SK-N-SH treated with all-trans-retinoic acid at 6 μM for 48 hours (cell line): ENCODE measurements around the gene RNF168.
"Not testable (repeated sequence)": the region's sequence is repeated elsewhere in the genome, so short reads cannot be mapped to it uniquely, and the experiment has no call there.

Experiments
- ATAC-seq: fragments of 200-7000 bp; cut with Tn5 transposase; 3 replicates; pipeline ENCODE4 v1.9.1; 2020; ENCODE audit warnings: mild to moderate bottlenecking, moderate library complexity
- ARNTL ChIP-seq: fragments of 450-650 bp; formaldehyde crosslinking; IDR thresholded peaks from 2 replicates; pipeline ENCODE4 v1.5.0; 2020; ENCODE audit warnings: low read depth, mild to moderate bottlenecking, moderate library complexity, borderline replicate concordance
- BACH2 ChIP-seq: fragments of 250-450 bp; sonication (Bioruptor Pico); IDR thresholded peaks from 2 replicates; pipeline ENCODE4 v1.9.0; 2021; ENCODE audit warnings: mild to moderate bottlenecking, borderline replicate concordance
- CSDC2 ChIP-seq: fragments of 250-450 bp; sonication (Bioruptor Pico); IDR thresholded peaks from 2 replicates; pipeline ENCODE4 v1.5.0; 2020; ENCODE audit warnings: mild to moderate bottlenecking, moderate library complexity
- ESRRG ChIP-seq: fragments of 250-450 bp; sonication (Bioruptor Pico); IDR thresholded peaks from 2 replicates; pipeline ENCODE4 v1.6.1; 2021; ENCODE audit warnings: mild to moderate bottlenecking
- GLIS3 ChIP-seq: fragments of 250-450 bp; sonication (Bioruptor Pico); IDR thresholded peaks from 2 replicates; pipeline ENCODE4 v1.5.0; 2020; ENCODE audit warnings: mild to moderate bottlenecking, moderate library complexity
- ISL1 ChIP-seq: fragments of 250-450 bp; sonication (Bioruptor Pico); IDR thresholded peaks from 2 replicates; pipeline ENCODE4 v2.1.2; 2022; ENCODE audit warnings: mild to moderate bottlenecking, moderate library complexity
- OSR1 ChIP-seq: fragments of 250-450 bp; sonication (Bioruptor Pico); IDR thresholded peaks from 2 replicates; pipeline ENCODE4 v1.8.0; 2022; ENCODE audit warnings: moderate library complexity, mild to moderate bottlenecking, inconsistent platforms
- PPARA ChIP-seq: fragments of 250-450 bp; sonication (Bioruptor Pico); IDR thresholded peaks from 2 replicates; pipeline ENCODE4 v1.5.0; 2020; ENCODE audit warnings: mild to moderate bottlenecking, borderline replicate concordance
- RARB ChIP-seq: fragments of 250-450 bp; sonication (Bioruptor Pico); IDR thresholded peaks from 2 replicates; pipeline ENCODE4 v1.8.0; 2021; ENCODE audit warnings: mild to moderate bottlenecking, moderate library complexity
- SNAI2 ChIP-seq: fragments of 250-450 bp; sonication (Bioruptor Pico); IDR thresholded peaks from 2 replicates; pipeline ENCODE4 v1.5.0; 2020; ENCODE audit warnings: mild to moderate bottlenecking, moderate library complexity
- TCF4 ChIP-seq: fragments of 250-450 bp; sonication (Bioruptor Pico); IDR thresholded peaks from 2 replicates; pipeline ENCODE4 v1.8.0; 2021; ENCODE audit warnings: mild to moderate bottlenecking, moderate library complexity, borderline replicate concordance
- ZC3H10 ChIP-seq: fragments of 250-450 bp; sonication (Bioruptor Pico); IDR thresholded peaks from 2 replicates; pipeline ENCODE4 v1.5.1; 2021; ENCODE audit warnings: mild to moderate bottlenecking, moderate library complexity
- ZFP3 ChIP-seq: fragments of 250-450 bp; sonication (Bioruptor Pico); IDR thresholded peaks from 2 replicates; pipeline ENCODE4 v1.5.0; 2020; ENCODE audit warnings: mild to moderate bottlenecking, moderate library complexity
- ZFP30 ChIP-seq: fragments of 450-650 bp; formaldehyde crosslinking; IDR thresholded peaks from 2 replicates; pipeline ENCODE4 v1.5.0; 2022; ENCODE audit warnings: mild to moderate bottlenecking, moderate library complexity
- ZNF70 ChIP-seq: fragments of 450-650 bp; formaldehyde crosslinking; IDR thresholded peaks from 2 replicates; pipeline ENCODE4 v1.5.0; 2020; ENCODE audit warnings: mild to moderate bottlenecking, moderate library complexity
- ZNF8 ChIP-seq: fragments of 450-650 bp; formaldehyde crosslinking; IDR thresholded peaks from 2 replicates; pipeline ENCODE4 v1.5.0; 2020; ENCODE audit warnings: mild to moderate bottlenecking, moderate library complexity
- TF ChIP-seq, protein P1 (sequence below): fragments of 250-450 bp; sonication (Bioruptor Pico); IDR thresholded peaks from 2 replicates; pipeline ENCODE4 v1.5.1; 2021; ENCODE audit warnings: mild to moderate bottlenecking, moderate library complexity
- TF ChIP-seq, protein P2 (sequence below): fragments of 250-450 bp; sonication (Bioruptor Pico); IDR thresholded peaks from 2 replicates; pipeline ENCODE4 v1.5.0; 2020; ENCODE audit warnings: mild to moderate bottlenecking, moderate library complexity
- TF ChIP-seq, protein P3 (sequence below): fragments of 250-450 bp; sonication (Bioruptor Pico); IDR thresholded peaks from 2 replicates; pipeline ENCODE4 v1.5.1; 2020; ENCODE audit warnings: low read depth, mild to moderate bottlenecking, moderate library complexity
- TF ChIP-seq, protein P4 (sequence below): fragments of 250-450 bp; sonication (Bioruptor Pico); IDR thresholded peaks from 2 replicates; pipeline ENCODE4 v1.8.0; 2020; ENCODE audit warnings: mild to moderate bottlenecking, moderate library complexity, borderline replicate concordance
- TF ChIP-seq, protein P5 (sequence below): fragments of 250-450 bp; sonication (Bioruptor Pico); IDR thresholded peaks from 2 replicates; pipeline ENCODE4 v1.8.0; 2021; ENCODE audit warnings: low read depth, mild to moderate bottlenecking, moderate library complexity, borderline replicate concordance

Gene RNF168

DNA sequence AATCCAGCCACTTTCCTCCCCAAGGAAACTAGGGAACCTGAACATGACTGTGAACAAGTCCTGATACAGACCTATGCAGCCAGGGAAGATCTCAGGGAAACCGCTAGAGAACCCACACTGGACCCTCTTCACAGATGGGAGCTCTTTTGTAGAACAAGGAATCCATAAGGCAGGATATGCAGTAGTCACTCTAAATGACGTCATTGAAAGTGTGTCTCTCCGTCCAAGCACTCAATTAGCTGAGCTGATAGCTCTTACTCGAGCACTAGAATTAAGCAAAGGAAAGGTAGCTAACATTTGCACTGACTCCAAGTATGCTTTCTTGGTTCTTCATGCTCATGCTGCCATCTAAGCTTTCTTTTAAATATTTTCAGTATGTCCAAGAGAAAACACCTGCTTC lies 21.6 kb upstream of the RNF168 start:
- TF ChIP-seq SNAI2 (CRISPR knock-in tag), result no peak
- TF ChIP-seq, protein P1, sequence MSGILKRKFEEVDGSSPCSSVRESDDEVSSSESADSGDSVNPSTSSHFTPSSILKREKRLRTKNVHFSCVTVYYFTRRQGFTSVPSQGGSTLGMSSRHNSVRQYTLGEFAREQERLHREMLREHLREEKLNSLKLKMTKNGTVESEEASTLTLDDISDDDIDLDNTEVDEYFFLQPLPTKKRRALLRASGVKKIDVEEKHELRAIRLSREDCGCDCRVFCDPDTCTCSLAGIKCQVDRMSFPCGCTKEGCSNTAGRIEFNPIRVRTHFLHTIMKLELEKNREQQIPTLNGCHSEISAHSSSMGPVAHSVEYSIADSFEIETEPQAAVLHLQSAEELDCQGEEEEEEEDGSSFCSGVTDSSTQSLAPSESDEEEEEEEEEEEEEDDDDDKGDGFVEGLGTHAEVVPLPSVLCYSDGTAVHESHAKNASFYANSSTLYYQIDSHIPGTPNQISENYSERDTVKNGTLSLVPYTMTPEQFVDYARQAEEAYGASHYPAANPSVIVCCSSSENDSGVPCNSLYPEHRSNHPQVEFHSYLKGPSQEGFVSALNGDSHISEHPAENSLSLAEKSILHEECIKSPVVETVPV (CRISPR knock-in tag), result no peak
- TF ChIP-seq ZFP30, result no peak
- no peak for TF ChIP-seq ESRRG (CRISPR knock-in tag)
- no peak for TF ChIP-seq ISL1
- no peak for TF ChIP-seq CSDC2 (CRISPR knock-in tag)
- no peak for TF ChIP-seq TCF4 (CRISPR knock-in tag)
- no peak for ATAC-seq

- TF ChIP-seq, protein P2, sequence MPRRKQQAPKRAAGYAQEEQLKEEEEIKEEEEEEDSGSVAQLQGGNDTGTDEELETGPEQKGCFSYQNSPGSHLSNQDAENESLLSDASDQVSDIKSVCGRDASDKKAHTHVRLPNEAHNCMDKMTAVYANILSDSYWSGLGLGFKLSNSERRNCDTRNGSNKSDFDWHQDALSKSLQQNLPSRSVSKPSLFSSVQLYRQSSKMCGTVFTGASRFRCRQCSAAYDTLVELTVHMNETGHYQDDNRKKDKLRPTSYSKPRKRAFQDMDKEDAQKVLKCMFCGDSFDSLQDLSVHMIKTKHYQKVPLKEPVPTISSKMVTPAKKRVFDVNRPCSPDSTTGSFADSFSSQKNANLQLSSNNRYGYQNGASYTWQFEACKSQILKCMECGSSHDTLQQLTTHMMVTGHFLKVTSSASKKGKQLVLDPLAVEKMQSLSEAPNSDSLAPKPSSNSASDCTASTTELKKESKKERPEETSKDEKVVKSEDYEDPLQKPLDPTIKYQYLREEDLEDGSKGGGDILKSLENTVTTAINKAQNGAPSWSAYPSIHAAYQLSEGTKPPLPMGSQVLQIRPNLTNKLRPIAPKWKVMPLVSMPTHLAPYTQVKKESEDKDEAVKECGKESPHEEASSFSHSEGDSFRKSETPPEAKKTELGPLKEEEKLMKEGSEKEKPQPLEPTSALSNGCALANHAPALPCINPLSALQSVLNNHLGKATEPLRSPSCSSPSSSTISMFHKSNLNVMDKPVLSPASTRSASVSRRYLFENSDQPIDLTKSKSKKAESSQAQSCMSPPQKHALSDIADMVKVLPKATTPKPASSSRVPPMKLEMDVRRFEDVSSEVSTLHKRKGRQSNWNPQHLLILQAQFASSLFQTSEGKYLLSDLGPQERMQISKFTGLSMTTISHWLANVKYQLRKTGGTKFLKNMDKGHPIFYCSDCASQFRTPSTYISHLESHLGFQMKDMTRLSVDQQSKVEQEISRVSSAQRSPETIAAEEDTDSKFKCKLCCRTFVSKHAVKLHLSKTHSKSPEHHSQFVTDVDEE (CRISPR knock-in tag), result no peak
- TF ChIP-seq ZFP30, result no peak
- TF ChIP-seq ARNTL, result no peak
- TF ChIP-seq, protein P3, sequence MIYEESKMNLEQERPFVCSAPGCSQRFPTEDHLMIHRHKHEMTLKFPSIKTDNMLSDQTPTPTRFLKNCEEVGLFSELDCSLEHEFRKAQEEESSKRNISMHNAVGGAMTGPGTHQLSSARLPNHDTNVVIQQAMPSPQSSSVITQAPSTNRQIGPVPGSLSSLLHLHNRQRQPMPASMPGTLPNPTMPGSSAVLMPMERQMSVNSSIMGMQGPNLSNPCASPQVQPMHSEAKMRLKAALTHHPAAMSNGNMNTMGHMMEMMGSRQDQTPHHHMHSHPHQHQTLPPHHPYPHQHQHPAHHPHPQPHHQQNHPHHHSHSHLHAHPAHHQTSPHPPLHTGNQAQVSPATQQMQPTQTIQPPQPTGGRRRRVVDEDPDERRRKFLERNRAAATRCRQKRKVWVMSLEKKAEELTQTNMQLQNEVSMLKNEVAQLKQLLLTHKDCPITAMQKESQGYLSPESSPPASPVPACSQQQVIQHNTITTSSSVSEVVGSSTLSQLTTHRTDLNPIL, result no peak
- TF ChIP-seq GLIS3, result no peak
- no peak for TF ChIP-seq SNAI2 (CRISPR knock-in tag)
- TF ChIP-seq, protein P4, sequence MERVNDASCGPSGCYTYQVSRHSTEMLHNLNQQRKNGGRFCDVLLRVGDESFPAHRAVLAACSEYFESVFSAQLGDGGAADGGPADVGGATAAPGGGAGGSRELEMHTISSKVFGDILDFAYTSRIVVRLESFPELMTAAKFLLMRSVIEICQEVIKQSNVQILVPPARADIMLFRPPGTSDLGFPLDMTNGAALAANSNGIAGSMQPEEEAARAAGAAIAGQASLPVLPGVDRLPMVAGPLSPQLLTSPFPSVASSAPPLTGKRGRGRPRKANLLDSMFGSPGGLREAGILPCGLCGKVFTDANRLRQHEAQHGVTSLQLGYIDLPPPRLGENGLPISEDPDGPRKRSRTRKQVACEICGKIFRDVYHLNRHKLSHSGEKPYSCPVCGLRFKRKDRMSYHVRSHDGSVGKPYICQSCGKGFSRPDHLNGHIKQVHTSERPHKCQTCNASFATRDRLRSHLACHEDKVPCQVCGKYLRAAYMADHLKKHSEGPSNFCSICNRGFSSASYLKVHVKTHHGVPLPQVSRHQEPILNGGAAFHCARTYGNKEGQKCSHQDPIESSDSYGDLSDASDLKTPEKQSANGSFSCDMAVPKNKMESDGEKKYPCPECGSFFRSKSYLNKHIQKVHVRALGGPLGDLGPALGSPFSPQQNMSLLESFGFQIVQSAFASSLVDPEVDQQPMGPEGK (CRISPR knock-in tag), result no peak
- no peak for TF ChIP-seq ZFP3 (CRISPR knock-in tag)
- TF ChIP-seq ZC3H10 (CRISPR knock-in tag), result no peak
- no peak for TF ChIP-seq BACH2 (CRISPR knock-in tag)
- ATAC-seq, result no peak
Observed at GRCh38 chr3:196524527-196524926, 21.0 kb upstream of the RNF168 start.

GRCh38 chr3:196523841-196524240 lies 20.3 kb upstream of the RNF168 start:
- no peak for ATAC-seq

GRCh38 chr3:196521291-196521690 lies 17.7 kb upstream of the RNF168 start:
- not testable (repeated sequence) for ATAC-seq

More at GRCh38 chr3:196523841-196524240, 20.3 kb upstream of the RNF168 start:
- TF ChIP-seq ZNF70 (CRISPR knock-in tag) (no peak), RARB (CRISPR knock-in tag) (no peak), TCF4 (CRISPR knock-in tag) (no peak)
- TF ChIP-seq, protein P3, result no peak

DNA sequence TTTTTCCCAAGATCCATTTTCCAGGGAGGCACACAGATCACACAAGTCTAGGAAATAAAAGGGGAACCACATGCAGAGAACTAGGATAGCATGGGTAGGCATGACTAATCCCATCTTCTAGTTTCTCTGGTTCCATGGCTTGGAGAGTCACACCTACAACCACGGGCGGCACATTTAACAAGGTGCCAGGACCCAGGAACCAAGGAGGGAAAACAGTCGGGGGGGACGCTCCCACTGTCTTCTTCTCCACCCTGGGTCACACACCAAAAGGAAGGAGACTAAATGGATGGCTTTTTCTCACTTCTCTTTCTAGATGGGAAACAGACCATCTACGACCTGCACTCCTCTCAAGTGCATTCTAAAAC lies 16.1 kb upstream of the RNF168 start:
- ATAC-seq, result no peak
- TF ChIP-seq ARNTL (no peak), ZNF8 (CRISPR knock-in tag) (no peak), BACH2 (CRISPR knock-in tag) (no peak), ZFP30 (no peak), GLIS3 (no peak), ZC3H10 (CRISPR knock-in tag) (no peak), TCF4 (CRISPR knock-in tag) (no peak), SNAI2 (CRISPR knock-in tag) (no peak), OSR1 (CRISPR knock-in tag) (no peak), CSDC2 (CRISPR knock-in tag) (no peak), PPARA (no peak)
- TF ChIP-seq, protein P3, result no peak
- TF ChIP-seq, protein P5, sequence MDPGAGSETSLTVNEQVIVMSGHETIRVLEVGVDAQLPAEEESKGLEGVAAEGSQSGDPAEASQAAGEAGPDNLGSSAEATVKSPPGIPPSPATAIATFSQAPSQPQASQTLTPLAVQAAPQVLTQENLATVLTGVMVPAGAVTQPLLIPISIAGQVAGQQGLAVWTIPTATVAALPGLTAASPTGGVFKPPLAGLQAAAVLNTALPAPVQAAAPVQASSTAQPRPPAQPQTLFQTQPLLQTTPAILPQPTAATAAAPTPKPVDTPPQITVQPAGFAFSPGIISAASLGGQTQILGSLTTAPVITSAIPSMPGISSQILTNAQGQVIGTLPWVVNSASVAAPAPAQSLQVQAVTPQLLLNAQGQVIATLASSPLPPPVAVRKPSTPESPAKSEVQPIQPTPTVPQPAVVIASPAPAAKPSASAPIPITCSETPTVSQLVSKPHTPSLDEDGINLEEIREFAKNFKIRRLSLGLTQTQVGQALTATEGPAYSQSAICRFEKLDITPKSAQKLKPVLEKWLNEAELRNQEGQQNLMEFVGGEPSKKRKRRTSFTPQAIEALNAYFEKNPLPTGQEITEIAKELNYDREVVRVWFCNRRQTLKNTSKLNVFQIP (CRISPR knock-in tag), result no peak
- TF ChIP-seq, protein P4 (CRISPR knock-in tag), result no peak
